ENCODE data around the gene PADI3.

- no peak for TF ChIP-seq EZH2 (IDR thresholded peaks at IDR 0.05; ENCODE audit: low read length, missing control alignments)
- no peak for TF ChIP-seq CTCF (conservative IDR thresholded peaks at IDR 0.05 in 1 of 2, IDR thresholded peaks at IDR 0.05 in 1 of 2; ENCODE audit: low read depth in 1 of 2, low read length in 2 of 2)
These were observed 5.6 kb upstream of the PADI3 start for GRCh38 chr1:17243274-17243673.
